ENCODE measurements around the gene GLYATL1.
"Not testable (repeated sequence)": the region's sequence is repeated elsewhere in the genome, so short reads cannot be mapped to it uniquely, and the experiment has no call there.

Gene GLYATL1

GRCh38 chr11:58998480-58999290, 59.4 kb downstream of the GLYATL1 start:
- no peak for DNase-seq (ENCODE audit: low read depth)

- no peak for DNase-seq (ENCODE audit: low read depth)
Observed at GRCh38 chr11:58999291-58999680, 60.0 kb downstream of the GLYATL1 start.

- no peak for DNase-seq (ENCODE audit: low read depth)
Observed at GRCh38 chr11:59000003-59000402, 60.7 kb downstream of the GLYATL1 start.

GRCh38 chr11:59002006-59002405, 62.7 kb downstream of the GLYATL1 start:
- DNase-seq (ENCODE audit: low read depth) = not testable (repeated sequence)

Data from T follicular helper cell (primary cell).